OCI-LY1 (cell line): ENCODE results near the gene GRAMD1B.

Experiments used
- H2AFZ ChIP-seq: fragments of 200-600 bp; sonication (generic), shearing (Covaris generic); 2 replicates; pipeline ENCODE4 v1.6.0; 2014; ENCODE audit warnings: antibody characterized with exemption, mild to moderate bottlenecking, low read length
- H3F3A ChIP-seq: fragments of 200-600 bp; sonication (generic), shearing (Covaris generic); 2 replicates; pipeline ENCODE4 v1.6.0; 2014; ENCODE audit warnings: mild to moderate bottlenecking, antibody characterized with exemption, low read length, moderate library complexity; ENCODE audit not compliant: insufficient read depth
- H3K27ac ChIP-seq: fragments of 200-600 bp; sonication (generic); 2 replicates; pipeline ENCODE4 v1.5.1; 2014; ENCODE audit warnings: low read length, mixed run types, mild to moderate bottlenecking, low read depth; ENCODE audit not compliant: poor library complexity, severe bottlenecking
- H3K27me3 ChIP-seq: fragments of 200-600 bp; sonication (generic); 2 replicates; pipeline ENCODE4 v1.6.0; 2014; ENCODE audit warnings: antibody characterized with exemption, mild to moderate bottlenecking, low read length, moderate library complexity; ENCODE audit not compliant: insufficient read depth
- H3K36me3 ChIP-seq: fragments of 200-600 bp; sonication (generic); 2 replicates; pipeline ENCODE4 v1.6.1; 2014; ENCODE audit warnings: mild to moderate bottlenecking, antibody characterized with exemption, low read length, moderate library complexity, mixed read lengths; ENCODE audit not compliant: insufficient read depth
- H3K4me1 ChIP-seq: fragments of 200-600 bp; sonication (generic); 2 replicates; pipeline ENCODE4 v1.5.1; 2014; ENCODE audit warnings: mild to moderate bottlenecking, low read length, moderate library complexity; ENCODE audit not compliant: insufficient read depth, severe bottlenecking
- H3K4me2 ChIP-seq: fragments of 200-600 bp; sonication (generic), shearing (Covaris generic); 2 replicates; pipeline ENCODE4 v1.6.1; 2014; ENCODE audit warnings: low read length
- H3K4me3 ChIP-seq: fragments of 200-600 bp; sonication (generic); 2 replicates; pipeline ENCODE4 v1.5.1; 2014; ENCODE audit warnings: low read length, low read depth, mild to moderate bottlenecking, mixed read lengths; ENCODE audit not compliant: poor library complexity, severe bottlenecking
- H3K79me2 ChIP-seq: fragments of 200-600 bp; shearing (Covaris generic); 2 replicates; pipeline ENCODE4 v1.6.1; 2016; ENCODE audit warnings: mixed run types, low read length, mixed read lengths; ENCODE audit not compliant: insufficient read depth
- H3K9ac ChIP-seq: fragments of 200-600 bp; sonication (generic), shearing (Covaris generic); 2 replicates; pipeline ENCODE4 v1.6.1; 2014; ENCODE audit warnings: mild to moderate bottlenecking, low read length, mixed read lengths
- H3K9me2 ChIP-seq: fragments of 200-600 bp; sonication (generic), shearing (Covaris generic); 2 replicates; pipeline ENCODE4 v1.6.1; 2014; ENCODE audit warnings: low read depth, mild to moderate bottlenecking, low read length, mixed read lengths
- H3K9me3 ChIP-seq: fragments of 200-600 bp; shearing (Covaris generic); 2 replicates; pipeline ENCODE4 v1.6.1; 2014; ENCODE audit warnings: low read length, mixed read lengths
- H4K20me1 ChIP-seq: fragments of 200-600 bp; sonication (generic), shearing (Covaris generic); 2 replicates; pipeline ENCODE4 v1.6.0; 2016; ENCODE audit warnings: mild to moderate bottlenecking, low read length; ENCODE audit not compliant: insufficient read depth
- EZH2 ChIP-seq: fragments of 200-600 bp; sonication (generic), shearing (Covaris generic); IDR thresholded peaks from 2 replicates; pipeline ENCODE4 v1.8.0; 2017; ENCODE audit warnings: borderline replicate concordance, mixed run types, mild to moderate bottlenecking, antibody characterized with exemption, low read length, moderate library complexity, mixed read lengths
- TF ChIP-seq, protein P1 (sequence below): fragments of 200-600 bp; sonication (generic), shearing (Covaris generic); IDR thresholded peaks from 2 replicates; pipeline ENCODE4 v1.5.1; 2017; ENCODE audit warnings: mild to moderate bottlenecking, antibody characterized with exemption, low read length, moderate library complexity, mixed read lengths

GRAMD1B gene

DNA sequence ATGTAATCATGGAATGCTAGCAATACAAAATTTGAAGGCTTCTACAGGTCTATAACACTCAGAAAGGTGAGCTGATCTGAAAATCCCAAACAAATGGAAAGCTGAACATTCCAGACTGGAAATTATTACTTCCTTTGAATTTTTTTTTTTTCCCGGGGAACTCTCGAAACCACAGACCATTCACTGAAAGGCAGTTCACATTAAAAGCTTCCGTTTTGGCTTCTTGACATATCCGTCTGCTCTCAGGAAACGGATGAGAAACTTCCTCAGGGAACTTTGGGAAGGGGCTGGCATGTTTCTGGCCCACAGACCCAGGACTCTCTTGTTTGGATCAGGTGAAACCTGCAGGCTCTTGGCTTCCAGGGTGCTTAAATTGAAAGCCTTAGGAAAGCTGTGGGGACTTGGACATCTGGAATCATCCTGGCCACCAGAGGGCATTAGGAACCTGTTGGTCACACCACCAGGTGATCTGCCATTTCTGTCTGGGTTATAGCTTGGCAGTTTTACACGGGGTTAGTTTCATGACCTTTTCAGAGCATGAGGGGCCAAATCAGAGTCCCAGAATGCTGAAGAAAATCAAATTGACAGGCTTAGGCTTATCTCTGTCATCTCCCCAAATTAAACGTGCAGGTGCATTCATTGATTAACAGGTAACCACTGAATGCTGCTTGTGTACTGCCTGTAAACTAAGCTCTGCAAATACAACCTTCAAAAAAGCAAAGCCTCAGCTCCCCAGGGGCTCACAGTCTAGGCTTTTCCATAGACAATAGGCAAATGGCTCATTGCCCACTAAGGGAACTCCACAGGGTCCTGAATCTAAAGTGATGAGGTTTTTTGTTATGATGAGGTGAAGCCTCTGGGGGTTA, 22.7 kb upstream of the GRAMD1B start:
- H3K4me2 ChIP-seq: no peak overlapping the region
- TF ChIP-seq EZH2: no peak
- TF ChIP-seq, protein P1, sequence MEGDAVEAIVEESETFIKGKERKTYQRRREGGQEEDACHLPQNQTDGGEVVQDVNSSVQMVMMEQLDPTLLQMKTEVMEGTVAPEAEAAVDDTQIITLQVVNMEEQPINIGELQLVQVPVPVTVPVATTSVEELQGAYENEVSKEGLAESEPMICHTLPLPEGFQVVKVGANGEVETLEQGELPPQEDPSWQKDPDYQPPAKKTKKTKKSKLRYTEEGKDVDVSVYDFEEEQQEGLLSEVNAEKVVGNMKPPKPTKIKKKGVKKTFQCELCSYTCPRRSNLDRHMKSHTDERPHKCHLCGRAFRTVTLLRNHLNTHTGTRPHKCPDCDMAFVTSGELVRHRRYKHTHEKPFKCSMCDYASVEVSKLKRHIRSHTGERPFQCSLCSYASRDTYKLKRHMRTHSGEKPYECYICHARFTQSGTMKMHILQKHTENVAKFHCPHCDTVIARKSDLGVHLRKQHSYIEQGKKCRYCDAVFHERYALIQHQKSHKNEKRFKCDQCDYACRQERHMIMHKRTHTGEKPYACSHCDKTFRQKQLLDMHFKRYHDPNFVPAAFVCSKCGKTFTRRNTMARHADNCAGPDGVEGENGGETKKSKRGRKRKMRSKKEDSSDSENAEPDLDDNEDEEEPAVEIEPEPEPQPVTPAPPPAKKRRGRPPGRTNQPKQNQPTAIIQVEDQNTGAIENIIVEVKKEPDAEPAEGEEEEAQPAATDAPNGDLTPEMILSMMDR: peak; percentile 38; the same call in 1 of the 2 replicates
- no peak overlapping the region for H2AFZ ChIP-seq
- no peaks in the 10 kb centered on the region for H3K9me3 ChIP-seq
- H3K27ac ChIP-seq: no peak overlapping the region
- no peaks in the 10 kb centered on the region for H3K79me2 ChIP-seq
- H3K4me3 ChIP-seq: no peak overlapping the region
- no peaks in the 10 kb centered on the region for H3K27me3 ChIP-seq
- H3K36me3 ChIP-seq: no peaks in the 10 kb centered on the region
- H3K9me2 ChIP-seq: no peaks in the 10 kb centered on the region
- H3F3A ChIP-seq: no peaks in the 10 kb centered on the region
- H3K4me1 ChIP-seq: no peaks in the 10 kb centered on the region
- H4K20me1 ChIP-seq: no peaks in the 10 kb centered on the region
- H3K9ac ChIP-seq: no peak overlapping the region

- no peaks in the 10 kb centered on the region for H3K36me3 ChIP-seq
- TF ChIP-seq EZH2: no peak
- TF ChIP-seq, protein P1: no peak
- H3K9ac ChIP-seq: no peak overlapping the region
- no peak overlapping the region for H3K4me2 ChIP-seq
- H3K4me1 ChIP-seq: no peaks in the 10 kb centered on the region
- no peaks in the 10 kb centered on the region for H3K79me2 ChIP-seq
- no peaks in the 10 kb centered on the region for H3K9me2 ChIP-seq
- no peaks in the 10 kb centered on the region for H4K20me1 ChIP-seq
- no peak overlapping the region for H3K4me3 ChIP-seq
- H3F3A ChIP-seq: no peaks in the 10 kb centered on the region
- H3K27ac ChIP-seq: no peak overlapping the region
- H2AFZ ChIP-seq: no peak overlapping the region
- no peaks in the 10 kb centered on the region for H3K9me3 ChIP-seq
- no peaks in the 10 kb centered on the region for H3K27me3 ChIP-seq
Measured at GRCh38 chr11:123407996-123408597, 22.0 kb upstream of the GRAMD1B start.

- no peaks in the 10 kb centered on the region for H3K79me2 ChIP-seq
- H3K4me2 ChIP-seq: no peak overlapping the region
- H3K27me3 ChIP-seq: no peaks in the 10 kb centered on the region
- no peak overlapping the region for H3K27ac ChIP-seq
- H3K9me2 ChIP-seq: no peaks in the 10 kb centered on the region
- no peaks in the 10 kb centered on the region for H3F3A ChIP-seq
- no peak overlapping the region for H3K9ac ChIP-seq
- no peak for TF ChIP-seq EZH2
- TF ChIP-seq, protein P1: no peak
- no peaks in the 10 kb centered on the region for H3K4me1 ChIP-seq
- no peaks in the 10 kb centered on the region for H4K20me1 ChIP-seq
- H3K36me3 ChIP-seq: no peaks in the 10 kb centered on the region
- no peak overlapping the region for H2AFZ ChIP-seq
- no peak overlapping the region for H3K4me3 ChIP-seq
- no peaks in the 10 kb centered on the region for H3K9me3 ChIP-seq
Measured at GRCh38 chr11:123408619-123409455, 21.2 kb upstream of the GRAMD1B start.
